Measurements from ENCODE around the gene SLC35D2. TPM values are rescaled to one million over a fixed set of nuclear protein-coding genes. Genes with fewer than 3 reads are reported as not detected.

The SLC35D2 gene
- total RNA-seq, 1 experiment from 2014 or later: 19.0 TPM

DNA sequence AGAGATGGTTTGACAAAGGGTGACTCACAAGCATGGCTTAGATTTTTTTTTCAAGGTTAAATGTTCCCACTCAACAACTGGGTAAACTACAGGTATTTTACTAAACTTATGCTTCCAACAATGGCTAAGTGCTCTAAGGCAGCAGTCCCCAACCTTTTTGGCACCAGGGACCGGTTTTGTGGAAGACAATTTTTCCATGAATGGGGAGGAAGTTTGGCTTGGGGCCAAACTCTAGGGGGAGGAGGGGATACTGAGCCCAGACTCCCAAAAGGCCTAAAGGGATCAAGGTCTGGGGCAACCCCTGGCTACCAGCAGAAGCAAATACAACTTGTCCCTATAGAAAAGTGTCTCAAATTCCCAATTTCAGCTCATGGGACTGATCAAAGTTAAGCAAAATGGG, 49.6 kb downstream of the SLC35D2 start:
- no peak overlapping the region for H4K91ac ChIP-seq (ENCODE audit: insufficient read length, low read depth, low read length)
- H3K23ac ChIP-seq (ENCODE audit: insufficient read length, low read depth, low read length): no peak overlapping the region
- no peak for TF ChIP-seq CTCF (conservative IDR thresholded peaks at IDR 0.05)
- H3K4me3 Mint-ChIP-seq: no peak overlapping the region
- no peaks in the 10 kb centered on the region for H3K79me1 ChIP-seq (ENCODE audit: insufficient read depth, low read depth, low read length, poor library complexity, severe bottlenecking)
- H3K36me3 Mint-ChIP-seq (ENCODE audit: insufficient read depth in 1 of 3, low read depth in 3 of 3): peaks cover 0 to 5% (median 4%) of the 10 kb centered on the region in 3 experiments; a peak in 2 of 7 replicates
- peaks cover 7 to 11% of the 10 kb centered on the region in 2 experiments for H3K4me1 Mint-ChIP-seq
- H3K4me2 ChIP-seq (ENCODE audit: insufficient read depth, insufficient read length, low read length): no peak overlapping the region
- H3K79me2 ChIP-seq (ENCODE audit: insufficient read depth, low read length): no peaks in the 10 kb centered on the region
- H3K27ac Mint-ChIP-seq: no peak overlapping the region; a peak in 1 of 7 replicates
- no peaks in the 10 kb centered on the region for H3K27me3 ChIP-seq (ENCODE audit: insufficient read depth, low read length)
- no peaks in the 10 kb centered on the region for H3K23me2 ChIP-seq (ENCODE audit: insufficient read length, low read depth, low read length, poor library complexity, severe bottlenecking)
- peaks cover 3% of the 10 kb centered on the region; the same call in 1 of the 2 replicates for H3K4me1 ChIP-seq (ENCODE audit: insufficient read depth, low read length)
- no peak overlapping the region for H4K8ac ChIP-seq (replicated peaks; ENCODE audit: insufficient read length, low read depth, low read length)
- no peak overlapping the region for H3K9ac ChIP-seq (ENCODE audit: extremely low read depth, insufficient read length, low read length)
- H3K9me3 ChIP-seq (ENCODE audit: control insufficient read depth, low read depth, low read length): no peaks in the 10 kb centered on the region
- no peak overlapping the region for H3K56ac ChIP-seq (ENCODE audit: insufficient read length, low read depth, low read length)
- no peak overlapping the region for H2BK120ac ChIP-seq (ENCODE audit: low read depth, low read length, poor library complexity, severe bottlenecking)
- H4K5ac ChIP-seq (ENCODE audit: insufficient read length, low read depth, low read length): no peak overlapping the region
- no peak overlapping the region for H2AK5ac ChIP-seq (ENCODE audit: insufficient read length, low read length)
- H2BK20ac ChIP-seq (ENCODE audit: low read depth, low read length, poor library complexity, severe bottlenecking): no peak overlapping the region
- no peak overlapping the region for H2BK12ac ChIP-seq (ENCODE audit: insufficient read length, low read depth, low read length)
- no peaks in the 10 kb centered on the region for H3K9me3 Mint-ChIP-seq
- H2BK15ac ChIP-seq (ENCODE audit: low read depth, low read length): no peak overlapping the region
- no peak overlapping the region for H3K14ac ChIP-seq (ENCODE audit: insufficient read depth, low read length)
- no peak overlapping the region for H2BK5ac ChIP-seq (ENCODE audit: insufficient read length, low read length)
- H3K18ac ChIP-seq (ENCODE audit: insufficient read length, low read depth, low read length): no peak overlapping the region
- no peaks in the 10 kb centered on the region for H4K20me1 ChIP-seq (ENCODE audit: control insufficient read depth, insufficient read depth, insufficient read length)
- no peak overlapping the region for H3T11ph ChIP-seq (ENCODE audit: low read length)
- no peak overlapping the region for H3K4ac ChIP-seq (ENCODE audit: low read depth, low read length)
- no CpG with 5 or more reads among the region's 1 CpG for WGBS (ENCODE audit: extremely low coverage, insufficient read length, low lambda C conversion rate)
- no peak overlapping the region for H3K27ac ChIP-seq (ENCODE audit: insufficient read length, low read depth, low read length)
- H3K27me3 Mint-ChIP-seq (ENCODE audit: low read depth): no peaks in the 10 kb centered on the region
- DNase-seq: no peak
- no peak overlapping the region for H2AFZ ChIP-seq (ENCODE audit: low read length)
